GM06990 (cell line): ENCODE measurements around the gene NOX5.

ENCODE experiments used
- DNase-seq: peaks from one replicate; pipeline ENCODE4 v3.0.0-alpha.2; 2011; ENCODE audit not compliant: insufficient read length; ENCODE audit errors: extremely low read depth
- H3K27me3 ChIP-seq: replicated peaks from 2 replicates; pipeline ENCODE4 v1.6.0; 2011; ENCODE audit warnings: low read length; ENCODE audit not compliant: control insufficient read depth, insufficient read depth
- H3K36me3 ChIP-seq: 2 replicates; pipeline ENCODE4 v1.5.1; 2011; ENCODE audit warnings: low read length; ENCODE audit not compliant: control insufficient read depth, insufficient read depth
- H3K4me3 ChIP-seq: replicated peaks from 2 replicates; pipeline ENCODE4 v1.5.1; 2011; ENCODE audit warnings: low read depth, mild to moderate bottlenecking, control low read depth, low read length
- CTCF ChIP-seq: IDR thresholded peaks from 2 replicates; pipeline ENCODE4 v1.5.1; 2011; ENCODE audit warnings: low read length, control low read depth, mild to moderate bottlenecking, inconsistent platforms; ENCODE audit not compliant: insufficient read depth, poor library complexity, severe bottlenecking

The NOX5 gene

GRCh38 chr15:69035205-69035917, 20.9 kb downstream of the NOX5 start:
- peak; percentile 76 for TF ChIP-seq CTCF
- DNase-seq: no peak
- H3K27me3 ChIP-seq: no peaks in the 10 kb centered on the region; the same call in none of the 2 replicates
- no peak overlapping the region for H3K4me3 ChIP-seq
- H3K36me3 ChIP-seq: no peaks in the 10 kb centered on the region

GRCh38 chr15:69035918-69036258, 21.4 kb downstream of the NOX5 start:
- Histone ChIP-seq H3K36me3 (no peaks in the 10 kb centered on the region), H3K4me3 (no peak overlapping the region), H3K27me3 (no peaks in the 10 kb centered on the region; the same call in none of the 2 replicates)
- DNase-seq: no peak
- no peak for TF ChIP-seq CTCF

GRCh38 chr15:69036826-69037225, 22.3 kb downstream of the NOX5 start:
- H3K27me3 ChIP-seq: no peaks in the 10 kb centered on the region; the same call in none of the 2 replicates
- no peaks in the 10 kb centered on the region for H3K36me3 ChIP-seq
- DNase-seq: no peak
- no peak overlapping the region for H3K4me3 ChIP-seq
- no peak for TF ChIP-seq CTCF

GRCh38 chr15:69037482-69037881, 23.0 kb downstream of the NOX5 start:
- DNase-seq: no peak
- TF ChIP-seq CTCF: no peak
- no peaks in the 10 kb centered on the region; the same call in none of the 2 replicates for H3K27me3 ChIP-seq
- no peaks in the 10 kb centered on the region for H3K36me3 ChIP-seq
- no peak overlapping the region for H3K4me3 ChIP-seq

GRCh38 chr15:69037977-69038376, 23.5 kb downstream of the NOX5 start:
- no peak for DNase-seq
- Histone ChIP-seq H3K4me3 (no peak overlapping the region), H3K36me3 (no peaks in the 10 kb centered on the region), H3K27me3 (no peaks in the 10 kb centered on the region; the same call in none of the 2 replicates)
- TF ChIP-seq CTCF: no peak
